ENCODE results near the gene COLQ. TPM values are rescaled to one million over a fixed set of nuclear protein-coding genes. Genes with fewer than 3 reads are reported as not detected.
A peak's percentile ranks its signal among the peaks of the same experiment; 100 is the strongest.

Gene COLQ
- total and polyA plus RNA-seq, 4 donors: 0.27 to 2.6 (median 0.67) TPM

GRCh38 chr3:15513810-15514662 lies 7.5 kb downstream of the COLQ start:
- no peaks in the 10 kb centered on the region for H3K27me3 ChIP-seq (ENCODE audit: control insufficient read depth in 4 of 4, insufficient read depth in 4 of 4, low read length in 3 of 4)
- WGBS: 80% methylated on average over 5 of the region's 5 CpGs
- peak; percentile 29 to 43 for TF ChIP-seq HNF4A (conservative IDR thresholded peaks at IDR 0.05)
- no peak for TF ChIP-seq ATF3 (IDR thresholded peaks at IDR 0.05)
- TF ChIP-seq CTCF (IDR thresholded peaks at IDR 0.05; ENCODE audit: low read depth, low read length, missing input control): no peak
- TF ChIP-seq NR2F2 (IDR thresholded peaks at IDR 0.05): no peak
- no peak for TF ChIP-seq FOXA2 (IDR thresholded peaks at IDR 0.05)
- no peaks in the 10 kb centered on the region for H3K36me3 ChIP-seq (ENCODE audit: control insufficient read depth in 4 of 4, insufficient read depth in 3 of 4, low read depth in 1 of 4, low read length in 3 of 4)
- DNase-seq (ENCODE audit: low spot score): no peak
- no peak overlapping the region for H3K9ac ChIP-seq (ENCODE audit: low read depth in 1 of 2, low read length in 2 of 2)
- no peaks in the 10 kb centered on the region for H3K9me3 ChIP-seq (ENCODE audit: control insufficient read depth in 4 of 4, low read length in 3 of 4)
- H3K27ac ChIP-seq (ENCODE audit: low read depth in 1 of 2, low read length in 2 of 2): no peak overlapping the region
- H3K4me1 ChIP-seq (ENCODE audit: control insufficient read depth in 4 of 4, insufficient read depth in 4 of 4, low read length in 3 of 4): no peaks in the 10 kb centered on the region
- H3K4me3 ChIP-seq (ENCODE audit: low read depth in 1 of 3, low read length in 3 of 3): no peak overlapping the region

DNA sequence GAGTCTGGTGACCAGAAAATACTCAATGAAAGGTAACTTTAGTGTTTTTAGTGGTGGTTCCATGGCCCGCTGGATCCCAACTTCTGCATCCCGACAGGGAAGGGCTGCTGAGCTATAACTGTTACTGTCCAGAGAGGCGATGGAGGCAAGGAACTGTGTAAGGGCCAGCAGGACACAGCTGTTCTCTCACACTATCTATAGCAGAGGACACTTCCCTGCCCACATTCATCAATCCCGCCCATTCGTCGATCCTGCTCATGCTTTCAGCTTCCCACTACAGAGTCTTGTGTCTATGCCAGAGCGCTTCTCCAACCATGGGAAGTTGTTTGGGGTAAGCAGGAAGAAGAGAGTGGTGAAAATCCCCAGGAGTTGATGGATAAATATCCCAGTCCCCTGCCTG lies 8.4 kb downstream of the COLQ start:
- no peaks in the 10 kb centered on the region for H3K36me3 ChIP-seq (ENCODE audit: control insufficient read depth in 4 of 4, insufficient read depth in 3 of 4, low read depth in 1 of 4, low read length in 3 of 4)
- no peaks in the 10 kb centered on the region for H3K9me3 ChIP-seq (ENCODE audit: control insufficient read depth in 4 of 4, low read length in 3 of 4)
- 89% methylated on average over 7 of the region's 7 CpGs for WGBS
- no peaks in the 10 kb centered on the region for H3K4me1 ChIP-seq (ENCODE audit: control insufficient read depth in 4 of 4, insufficient read depth in 4 of 4, low read length in 3 of 4)
- no peak for DNase-seq (ENCODE audit: low spot score)
- no peak overlapping the region for H3K9ac ChIP-seq (ENCODE audit: low read depth in 1 of 2, low read length in 2 of 2)
- H3K27me3 ChIP-seq (ENCODE audit: control insufficient read depth in 4 of 4, insufficient read depth in 4 of 4, low read length in 3 of 4): no peaks in the 10 kb centered on the region
- no peak overlapping the region for H3K27ac ChIP-seq (ENCODE audit: low read depth in 1 of 2, low read length in 2 of 2)
- TF ChIP-seq, protein P1, sequence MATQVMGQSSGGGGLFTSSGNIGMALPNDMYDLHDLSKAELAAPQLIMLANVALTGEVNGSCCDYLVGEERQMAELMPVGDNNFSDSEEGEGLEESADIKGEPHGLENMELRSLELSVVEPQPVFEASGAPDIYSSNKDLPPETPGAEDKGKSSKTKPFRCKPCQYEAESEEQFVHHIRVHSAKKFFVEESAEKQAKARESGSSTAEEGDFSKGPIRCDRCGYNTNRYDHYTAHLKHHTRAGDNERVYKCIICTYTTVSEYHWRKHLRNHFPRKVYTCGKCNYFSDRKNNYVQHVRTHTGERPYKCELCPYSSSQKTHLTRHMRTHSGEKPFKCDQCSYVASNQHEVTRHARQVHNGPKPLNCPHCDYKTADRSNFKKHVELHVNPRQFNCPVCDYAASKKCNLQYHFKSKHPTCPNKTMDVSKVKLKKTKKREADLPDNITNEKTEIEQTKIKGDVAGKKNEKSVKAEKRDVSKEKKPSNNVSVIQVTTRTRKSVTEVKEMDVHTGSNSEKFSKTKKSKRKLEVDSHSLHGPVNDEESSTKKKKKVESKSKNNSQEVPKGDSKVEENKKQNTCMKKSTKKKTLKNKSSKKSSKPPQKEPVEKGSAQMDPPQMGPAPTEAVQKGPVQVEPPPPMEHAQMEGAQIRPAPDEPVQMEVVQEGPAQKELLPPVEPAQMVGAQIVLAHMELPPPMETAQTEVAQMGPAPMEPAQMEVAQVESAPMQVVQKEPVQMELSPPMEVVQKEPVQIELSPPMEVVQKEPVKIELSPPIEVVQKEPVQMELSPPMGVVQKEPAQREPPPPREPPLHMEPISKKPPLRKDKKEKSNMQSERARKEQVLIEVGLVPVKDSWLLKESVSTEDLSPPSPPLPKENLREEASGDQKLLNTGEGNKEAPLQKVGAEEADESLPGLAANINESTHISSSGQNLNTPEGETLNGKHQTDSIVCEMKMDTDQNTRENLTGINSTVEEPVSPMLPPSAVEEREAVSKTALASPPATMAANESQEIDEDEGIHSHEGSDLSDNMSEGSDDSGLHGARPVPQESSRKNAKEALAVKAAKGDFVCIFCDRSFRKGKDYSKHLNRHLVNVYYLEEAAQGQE (IDR thresholded peaks at IDR 0.05): no peak
- TF ChIP-seq EGR1 (IDR thresholded peaks at IDR 0.05; ENCODE audit: low read depth in 2 of 2) (no peak), RAD21 (IDR thresholded peaks at IDR 0.05) (no peak), FOXA1 (IDR thresholded peaks at IDR 0.05) (no peak), RXRA (IDR thresholded peaks at IDR 0.05) (no peak), FOXA2 (IDR thresholded peaks at IDR 0.05) (no peak), NR2F2 (IDR thresholded peaks at IDR 0.05) (no peak), TAF1 (conservative IDR thresholded peaks at IDR 0.05) (no peak), HNF4G (IDR thresholded peaks at IDR 0.05) (no peak), JUND (IDR thresholded peaks at IDR 0.05) (no peak), GABPA (IDR thresholded peaks at IDR 0.05 in 1 of 2, conservative IDR thresholded peaks at IDR 0.05 in 1 of 2) (no peak), SP1 (IDR thresholded peaks at IDR 0.05) (no peak), YY1 (IDR thresholded peaks at IDR 0.05) (no peak), HNF4A (conservative IDR thresholded peaks at IDR 0.05) (no peak)
- TF ChIP-seq, protein P2, sequence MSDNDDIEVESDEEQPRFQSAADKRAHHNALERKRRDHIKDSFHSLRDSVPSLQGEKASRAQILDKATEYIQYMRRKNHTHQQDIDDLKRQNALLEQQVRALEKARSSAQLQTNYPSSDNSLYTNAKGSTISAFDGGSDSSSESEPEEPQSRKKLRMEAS (IDR thresholded peaks at IDR 0.05): no peak
- TF ChIP-seq, protein P3, sequence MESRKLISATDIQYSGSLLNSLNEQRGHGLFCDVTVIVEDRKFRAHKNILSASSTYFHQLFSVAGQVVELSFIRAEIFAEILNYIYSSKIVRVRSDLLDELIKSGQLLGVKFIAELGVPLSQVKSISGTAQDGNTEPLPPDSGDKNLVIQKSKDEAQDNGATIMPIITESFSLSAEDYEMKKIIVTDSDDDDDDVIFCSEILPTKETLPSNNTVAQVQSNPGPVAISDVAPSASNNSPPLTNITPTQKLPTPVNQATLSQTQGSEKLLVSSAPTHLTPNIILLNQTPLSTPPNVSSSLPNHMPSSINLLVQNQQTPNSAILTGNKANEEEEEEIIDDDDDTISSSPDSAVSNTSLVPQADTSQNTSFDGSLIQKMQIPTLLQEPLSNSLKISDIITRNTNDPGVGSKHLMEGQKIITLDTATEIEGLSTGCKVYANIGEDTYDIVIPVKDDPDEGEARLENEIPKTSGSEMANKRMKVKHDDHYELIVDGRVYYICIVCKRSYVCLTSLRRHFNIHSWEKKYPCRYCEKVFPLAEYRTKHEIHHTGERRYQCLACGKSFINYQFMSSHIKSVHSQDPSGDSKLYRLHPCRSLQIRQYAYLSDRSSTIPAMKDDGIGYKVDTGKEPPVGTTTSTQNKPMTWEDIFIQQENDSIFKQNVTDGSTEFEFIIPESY (IDR thresholded peaks at IDR 0.05): no peak
- H3K4me3 ChIP-seq (ENCODE audit: low read depth in 1 of 3, low read length in 3 of 3): no peak overlapping the region
